HG03558 (cell line): ENCODE measurements around the gene SPRED1.
"Not testable (repeated sequence)": the region's sequence is repeated elsewhere in the genome, so short reads cannot be mapped to it uniquely, and the experiment has no call there.

Source experiments
- ATAC-seq: cut with Tn5 transposase; IDR thresholded peaks from one replicate; pipeline ENCODE4 v1.9.1; 2021; ENCODE audit warnings: moderate number of reproducible peaks; ENCODE audit not compliant: unreplicated experiment; ENCODE audit errors: extremely low read depth

The SPRED1 gene

GRCh38 chr15:38229705-38230310 lies 22.8 kb upstream of the SPRED1 start:
- ATAC-seq: no peak

- ATAC-seq: no peak
These were observed 21.2 kb upstream of the SPRED1 start for GRCh38 chr15:38231436-38231835.

- ATAC-seq: not testable (repeated sequence)
These were observed 15.6 kb upstream of the SPRED1 start for GRCh38 chr15:38237021-38237420.

- no peak for ATAC-seq
These were observed 14.3 kb upstream of the SPRED1 start for GRCh38 chr15:38238311-38238710.

GRCh38 chr15:38242055-38242454 lies 10.6 kb upstream of the SPRED1 start:
- peak; percentile 78 for ATAC-seq

- ATAC-seq: no peak
These were observed 9.2 kb upstream of the SPRED1 start for GRCh38 chr15:38243278-38244055.

GRCh38 chr15:38247336-38247735 lies 5.3 kb upstream of the SPRED1 start:
- no peak for ATAC-seq

GRCh38 chr15:38253351-38253781 lies 730 bp downstream of the SPRED1 start:
- no peak for ATAC-seq

- peak; percentile 26 for ATAC-seq
These were observed 1.6 kb downstream of the SPRED1 start for GRCh38 chr15:38254051-38254883.

GRCh38 chr15:38255690-38256089 lies 3.1 kb downstream of the SPRED1 start:
- ATAC-seq: no peak

- ATAC-seq: no peak
These were observed 5.0 kb downstream of the SPRED1 start for GRCh38 chr15:38257676-38258075.

GRCh38 chr15:38259134-38259533 lies 6.5 kb downstream of the SPRED1 start:
- ATAC-seq: no peak

GRCh38 chr15:38260077-38260476 lies 7.4 kb downstream of the SPRED1 start:
- ATAC-seq: no peak

- no peak for ATAC-seq
These were observed 10.6 kb downstream of the SPRED1 start for GRCh38 chr15:38263251-38263650.

GRCh38 chr15:38263996-38264395 lies 11.4 kb downstream of the SPRED1 start:
- ATAC-seq: no peak

GRCh38 chr15:38266247-38266986 lies 13.8 kb downstream of the SPRED1 start:
- ATAC-seq: no peak

GRCh38 chr15:38267421-38268022 lies 14.9 kb downstream of the SPRED1 start:
- no peak for ATAC-seq

- no peak for ATAC-seq
These were observed 18.5 kb downstream of the SPRED1 start for GRCh38 chr15:38271144-38271543.

- no peak for ATAC-seq
These were observed 19.3 kb downstream of the SPRED1 start for GRCh38 chr15:38271895-38272294.

- ATAC-seq: not testable (repeated sequence)
These were observed 19.8 kb downstream of the SPRED1 start for GRCh38 chr15:38272431-38272830.
